ENCODE results near the gene OR5K1. TPM values are rescaled to one million over a fixed set of nuclear protein-coding genes. Genes with fewer than 3 reads are reported as not detected.

Gene OR5K1
- total RNA-seq, 2 experiments from 2014 or later: not detected

- H3K4me3 ChIP-seq (ENCODE audit: low read length): no peak overlapping the region
- Mint-ChIP-seq H3K27ac (no peak overlapping the region), H3K4me1 (ENCODE audit: low read depth) (no peaks in the 10 kb centered on the region), H3K36me3 (ENCODE audit: low read depth) (no peaks in the 10 kb centered on the region), H3K4me3 (no peak overlapping the region), H3K9me3 (peaks cover 10% of the 10 kb centered on the region), H3K27me3 (no peaks in the 10 kb centered on the region)
- no peaks in the 10 kb centered on the region for H3K36me3 ChIP-seq (ENCODE audit: insufficient read depth, low read length)
- H3K4me1 ChIP-seq (ENCODE audit: insufficient read depth, low read length): no peaks in the 10 kb centered on the region
- intact Hi-C loops (cut with DNase I, micrococcal nuclease): no loop called here
- POLR2A ChIA-PET: no interaction called here
- DNase-seq: no peak
- no peak for ATAC-seq (ENCODE audit: poor library complexity)
- no peak overlapping the region for H3K27ac ChIP-seq (ENCODE audit: low read depth in 1 of 2, low read length in 2 of 2)
- TF ChIP-seq, protein P1, sequence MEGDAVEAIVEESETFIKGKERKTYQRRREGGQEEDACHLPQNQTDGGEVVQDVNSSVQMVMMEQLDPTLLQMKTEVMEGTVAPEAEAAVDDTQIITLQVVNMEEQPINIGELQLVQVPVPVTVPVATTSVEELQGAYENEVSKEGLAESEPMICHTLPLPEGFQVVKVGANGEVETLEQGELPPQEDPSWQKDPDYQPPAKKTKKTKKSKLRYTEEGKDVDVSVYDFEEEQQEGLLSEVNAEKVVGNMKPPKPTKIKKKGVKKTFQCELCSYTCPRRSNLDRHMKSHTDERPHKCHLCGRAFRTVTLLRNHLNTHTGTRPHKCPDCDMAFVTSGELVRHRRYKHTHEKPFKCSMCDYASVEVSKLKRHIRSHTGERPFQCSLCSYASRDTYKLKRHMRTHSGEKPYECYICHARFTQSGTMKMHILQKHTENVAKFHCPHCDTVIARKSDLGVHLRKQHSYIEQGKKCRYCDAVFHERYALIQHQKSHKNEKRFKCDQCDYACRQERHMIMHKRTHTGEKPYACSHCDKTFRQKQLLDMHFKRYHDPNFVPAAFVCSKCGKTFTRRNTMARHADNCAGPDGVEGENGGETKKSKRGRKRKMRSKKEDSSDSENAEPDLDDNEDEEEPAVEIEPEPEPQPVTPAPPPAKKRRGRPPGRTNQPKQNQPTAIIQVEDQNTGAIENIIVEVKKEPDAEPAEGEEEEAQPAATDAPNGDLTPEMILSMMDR (IDR thresholded peaks at IDR 0.05): no peak
- no peaks in the 10 kb centered on the region for H3K27me3 ChIP-seq (ENCODE audit: control insufficient read depth in 1 of 2, insufficient read depth in 2 of 2, low read length in 2 of 2)
- CTCF ChIA-PET: no interaction called here
- peaks cover 0 to 14% of the 10 kb centered on the region in 2 experiments for H3K9me3 ChIP-seq (ENCODE audit: control insufficient read depth in 1 of 2, insufficient read depth in 1 of 2, low read length in 2 of 2)
Observed at GRCh38 chr3:98434412-98434811, 28.6 kb upstream of the OR5K1 start.

DNA sequence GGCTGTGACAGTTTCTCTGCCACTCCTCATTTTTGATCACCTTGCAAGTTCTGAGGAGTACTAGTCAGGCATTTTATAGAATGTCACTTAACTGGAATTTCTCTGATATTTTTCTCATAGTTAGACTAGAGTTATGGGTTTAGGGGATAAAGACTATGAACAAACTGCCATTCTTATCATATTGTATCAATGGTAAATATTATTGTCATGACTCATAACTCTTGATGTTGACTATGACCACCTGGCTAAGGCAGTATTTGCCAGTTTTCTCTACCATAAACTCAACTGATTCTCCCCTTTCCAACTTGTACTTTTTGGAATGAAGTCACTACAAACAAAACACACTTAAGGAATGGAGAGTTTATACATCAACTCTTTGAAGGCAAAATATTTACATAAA lies 22.7 kb upstream of the OR5K1 start:
- no peaks in the 10 kb centered on the region for H3K36me3 Mint-ChIP-seq (ENCODE audit: low read depth)
- CTCF ChIA-PET: no interaction called here
- Histone ChIP-seq H3K4me1 (ENCODE audit: insufficient read depth, low read length) (no peaks in the 10 kb centered on the region), H3K9me3 (ENCODE audit: control insufficient read depth in 1 of 2, insufficient read depth in 1 of 2, low read length in 2 of 2) (peaks cover 0 to 3% of the 10 kb centered on the region in 2 experiments), H3K36me3 (ENCODE audit: insufficient read depth, low read length) (no peaks in the 10 kb centered on the region), H3K27me3 (ENCODE audit: control insufficient read depth in 1 of 2, insufficient read depth in 2 of 2, low read length in 2 of 2) (no peaks in the 10 kb centered on the region), H3K27ac (ENCODE audit: low read depth in 1 of 2, low read length in 2 of 2) (no peak overlapping the region), H3K4me3 (ENCODE audit: low read length) (no peak overlapping the region)
- TF ChIP-seq, protein P1 (IDR thresholded peaks at IDR 0.05): no peak
- no peak overlapping the region for H3K4me3 Mint-ChIP-seq
- intact Hi-C loops (cut with DNase I, micrococcal nuclease): no loop called here
- H3K27me3 Mint-ChIP-seq: peaks cover 9% of the 10 kb centered on the region
- POLR2A ChIA-PET: no interaction called here
- ATAC-seq (ENCODE audit: poor library complexity): no peak
- no peak for DNase-seq
- no peaks in the 10 kb centered on the region for H3K9me3 Mint-ChIP-seq
- H3K4me1 Mint-ChIP-seq (ENCODE audit: low read depth): no peaks in the 10 kb centered on the region
- no peak overlapping the region for H3K27ac Mint-ChIP-seq

- Mint-ChIP-seq H3K9me3 (no peaks in the 10 kb centered on the region), H3K36me3 (ENCODE audit: low read depth) (no peaks in the 10 kb centered on the region), H3K4me3 (no peak overlapping the region), H3K27ac (no peak overlapping the region), H3K4me1 (ENCODE audit: low read depth) (no peaks in the 10 kb centered on the region), H3K27me3 (peaks cover 15% of the 10 kb centered on the region)
- H3K27ac ChIP-seq (ENCODE audit: low read depth in 1 of 2, low read length in 2 of 2): no peak overlapping the region
- no peak for DNase-seq
- ChIA-PET POLR2A (no interaction called here), CTCF (no interaction called here)
- H3K4me3 ChIP-seq (ENCODE audit: low read length): no peak overlapping the region
- no peaks in the 10 kb centered on the region for H3K27me3 ChIP-seq (ENCODE audit: control insufficient read depth in 1 of 2, insufficient read depth in 2 of 2, low read length in 2 of 2)
- intact Hi-C loops (cut with DNase I, micrococcal nuclease): no loop called here
- no peaks in the 10 kb centered on the region for H3K36me3 ChIP-seq (ENCODE audit: insufficient read depth, low read length)
- TF ChIP-seq, protein P1 (IDR thresholded peaks at IDR 0.05): no peak
- no peak for ATAC-seq (ENCODE audit: poor library complexity)
- peaks cover 4% of the 10 kb centered on the region for H3K4me1 ChIP-seq (ENCODE audit: insufficient read depth, low read length)
- H3K9me3 ChIP-seq (ENCODE audit: control insufficient read depth in 1 of 2, insufficient read depth in 1 of 2, low read length in 2 of 2): peaks cover 0 to 3% of the 10 kb centered on the region in 2 experiments
Observed at GRCh38 chr3:98445949-98446406, 17.0 kb upstream of the OR5K1 start.

Data from CD4-positive, alpha-beta T cell (primary cell).